GM12892 (cell line): ENCODE measurements around the gene NSMCE3.

ENCODE experiments used
- POLR2A ChIP-seq: IDR thresholded peaks from 2 replicates; pipeline ENCODE4 v1.6.1; 2011; ENCODE audit warnings: low read depth, low read length, control low read depth
- POLR2AphosphoS5 ChIP-seq: IDR thresholded peaks from 2 replicates; pipeline ENCODE4 v1.6.1; 2011; ENCODE audit warnings: low read depth, low read length, control low read depth
- TAF1 ChIP-seq: IDR thresholded peaks from 2 replicates; pipeline ENCODE4 v1.6.1; 2011; ENCODE audit warnings: low read depth, mild to moderate bottlenecking, control low read depth, low read length, borderline replicate concordance

DNA sequence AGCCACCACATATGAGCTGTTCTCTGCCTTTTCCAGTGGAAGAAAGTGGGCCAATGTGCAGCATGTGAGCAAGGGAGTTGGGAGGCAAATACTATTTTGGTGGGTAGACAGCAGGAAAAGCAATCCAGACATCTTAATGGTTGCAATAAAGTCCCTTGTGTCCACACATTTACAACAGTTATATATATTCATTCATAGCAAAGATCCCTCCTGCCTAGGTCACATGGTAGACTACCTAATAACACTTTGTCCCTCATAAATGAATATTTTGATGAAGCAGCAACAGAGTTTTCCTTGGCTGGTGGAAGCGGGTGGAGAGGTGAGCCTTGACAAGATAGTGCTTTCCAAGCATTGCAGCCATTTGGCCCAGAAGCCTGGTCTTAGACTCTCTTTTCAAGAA is 6.2 kb upstream of the NSMCE3 start:
- no peak for TF ChIP-seq POLR2A
- no peak for TF ChIP-seq TAF1
- no peak for TF ChIP-seq POLR2AphosphoS5
